RPMI7951 (cell line): ENCODE data around the gene EEIG1. TPM values are rescaled to one million over a fixed set of nuclear protein-coding genes. Genes with fewer than 3 reads are reported as not detected.

Experiments used
- DNase-seq: peaks from one replicate; pipeline ENCODE4 v3.0.0-alpha.2; 2012; ENCODE audit warnings: low read depth
- total RNA-seq: library from RNA; depleted of rRNA; stranded (reverse); fragments of >200 nt; shearing (Covaris generic); gene quantifications from 2 replicates; pipeline ENCODE4 v1.2.3, GENCODE V29; 2014

The EEIG1 gene
- total RNA-seq, 1 experiment from 2014 or later, result 5.4 TPM

GRCh38 chr9:127974769-127975261, 6.0 kb downstream of the EEIG1 start:
- no peak for DNase-seq

GRCh38 chr9:127974001-127974768, 6.6 kb downstream of the EEIG1 start:
- DNase-seq, result no peak

GRCh38 chr9:127973169-127974000, 7.4 kb downstream of the EEIG1 start:
- DNase-seq, result no peak

GRCh38 chr9:127972236-127972871, 8.4 kb downstream of the EEIG1 start:
- DNase-seq, result no peak

- no peak for DNase-seq
Observed at GRCh38 chr9:127971357-127972235, 9.2 kb downstream of the EEIG1 start.

- DNase-seq, result no peak
Observed at GRCh38 chr9:127970401-127971313, 10.1 kb downstream of the EEIG1 start.

GRCh38 chr9:127968700-127969383, 11.9 kb downstream of the EEIG1 start:
- DNase-seq, result peak; percentile 75

GRCh38 chr9:127968042-127968441, 12.7 kb downstream of the EEIG1 start:
- peak; percentile 63 for DNase-seq

GRCh38 chr9:127967151-127967809, 13.5 kb downstream of the EEIG1 start:
- no peak for DNase-seq

GRCh38 chr9:127966416-127967150, 14.2 kb downstream of the EEIG1 start:
- DNase-seq, result no peak

- DNase-seq, result no peak
Observed at GRCh38 chr9:127965953-127966352, 14.8 kb downstream of the EEIG1 start.

- no peak for DNase-seq
Observed at GRCh38 chr9:127963359-127964064, 17.3 kb downstream of the EEIG1 start.

GRCh38 chr9:127963041-127963358, 17.8 kb downstream of the EEIG1 start:
- no peak for DNase-seq

- DNase-seq, result no peak
Observed at GRCh38 chr9:127962278-127962677, 18.5 kb downstream of the EEIG1 start.

- DNase-seq, result no peak
Observed at GRCh38 chr9:127961613-127962155, 19.1 kb downstream of the EEIG1 start.

- no peak for DNase-seq
Observed at GRCh38 chr9:127961155-127961490, 19.7 kb downstream of the EEIG1 start.

- DNase-seq, result no peak
Observed at GRCh38 chr9:127960410-127961154, 20.2 kb downstream of the EEIG1 start.
